Epithelial cell of esophagus (primary cell): ENCODE measurements around the gene CDH2.

ENCODE experiments used
- DNase-seq: peaks from one replicate; pipeline ENCODE4 v3.0.0; 2010; ENCODE audit warnings: low read depth
- H3K4me3 ChIP-seq: 2 replicates; pipeline ENCODE4 v1.5.1; 2011; ENCODE audit warnings: mild to moderate bottlenecking, low read length, control low read depth
- CTCF ChIP-seq: IDR thresholded peaks from 2 replicates; pipeline ENCODE4 v1.5.1; 2011; ENCODE audit warnings: low read depth, mild to moderate bottlenecking, low read length, control low read depth, inconsistent platforms; ENCODE audit not compliant: insufficient read depth; ENCODE audit errors: missing control alignments

CDH2 gene

GRCh38 chr18:27954226-27954625 is 222.7 kb downstream of the CDH2 start:
- DNase-seq: peak; percentile 35
- TF ChIP-seq CTCF: no peak
- H3K4me3 ChIP-seq: no peak overlapping the region

DNA sequence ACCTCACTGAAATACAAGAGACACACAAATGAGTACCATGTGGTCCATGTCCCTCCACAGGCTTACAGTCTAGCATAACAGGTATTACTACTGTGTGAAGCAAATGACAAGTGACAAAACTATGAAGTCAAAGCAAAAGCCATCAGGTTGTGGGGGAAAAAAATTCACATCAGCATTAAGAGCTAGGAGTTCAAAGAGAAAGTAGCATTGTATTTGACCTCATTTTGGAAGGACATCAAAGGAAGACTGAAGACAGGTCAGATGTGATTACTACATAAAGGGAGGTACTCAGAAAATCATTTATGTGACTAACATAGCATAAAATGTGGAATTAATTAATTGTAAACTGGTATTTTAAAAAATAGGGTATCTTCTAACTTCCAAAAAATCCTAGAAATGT is 224.2 kb downstream of the CDH2 start:
- no peak overlapping the region for H3K4me3 ChIP-seq
- no peak for TF ChIP-seq CTCF
- no peak for DNase-seq

GRCh38 chr18:27950648-27951228 is 226.2 kb downstream of the CDH2 start:
- no peak overlapping the region for H3K4me3 ChIP-seq
- DNase-seq: no peak
- TF ChIP-seq CTCF: no peak

DNA sequence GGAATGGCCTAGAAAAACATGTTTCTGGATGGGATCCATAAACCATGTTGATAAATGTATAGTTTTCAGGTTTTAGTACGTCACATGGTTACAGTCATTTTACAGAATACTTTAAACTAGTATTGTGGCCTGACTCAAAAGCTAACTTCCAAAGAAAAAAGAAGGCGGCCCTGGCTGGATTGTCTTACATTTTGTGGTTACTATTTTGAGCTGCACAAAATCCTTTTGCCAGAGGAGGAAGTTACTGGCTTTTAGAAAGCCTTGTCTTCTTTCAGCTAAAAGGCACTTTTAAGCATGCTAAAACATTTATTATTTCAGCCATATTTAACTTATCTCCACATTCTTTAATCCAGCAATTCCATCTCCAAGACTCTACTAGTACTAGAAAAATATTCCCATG is 227.9 kb downstream of the CDH2 start:
- DNase-seq: no peak
- no peak for TF ChIP-seq CTCF
- no peak overlapping the region for H3K4me3 ChIP-seq

- DNase-seq: peak; percentile 70
- TF ChIP-seq CTCF: no peak
- no peak overlapping the region for H3K4me3 ChIP-seq
Observed at GRCh38 chr18:27942706-27943105, 234.2 kb downstream of the CDH2 start.

GRCh38 chr18:27931535-27931934 is 245.4 kb downstream of the CDH2 start:
- no peak for DNase-seq
- TF ChIP-seq CTCF: no peak
- no peak overlapping the region for H3K4me3 ChIP-seq

- no peak for TF ChIP-seq CTCF
- no peak overlapping the region for H3K4me3 ChIP-seq
- DNase-seq: no peak
Observed at GRCh38 chr18:27922780-27923179, 254.2 kb downstream of the CDH2 start.
